SK-N-SH treated with all-trans-retinoic acid at 6 μM for 48 hours (cell line): ENCODE results near the gene PROX2.

Source experiments
- ATAC-seq: fragments of 200-7000 bp; cut with Tn5 transposase; 3 replicates; pipeline ENCODE4 v1.9.1; 2020; ENCODE audit warnings: mild to moderate bottlenecking, moderate library complexity
- ARNTL ChIP-seq: fragments of 450-650 bp; formaldehyde crosslinking; IDR thresholded peaks from 2 replicates; pipeline ENCODE4 v1.5.0; 2020; ENCODE audit warnings: low read depth, mild to moderate bottlenecking, moderate library complexity, borderline replicate concordance
- BACH2 ChIP-seq: fragments of 250-450 bp; sonication (Bioruptor Pico); IDR thresholded peaks from 2 replicates; pipeline ENCODE4 v1.9.0; 2021; ENCODE audit warnings: mild to moderate bottlenecking, borderline replicate concordance
- CSDC2 ChIP-seq: fragments of 250-450 bp; sonication (Bioruptor Pico); IDR thresholded peaks from 2 replicates; pipeline ENCODE4 v1.5.0; 2020; ENCODE audit warnings: mild to moderate bottlenecking, moderate library complexity
- ESRRG ChIP-seq: fragments of 250-450 bp; sonication (Bioruptor Pico); IDR thresholded peaks from 2 replicates; pipeline ENCODE4 v1.6.1; 2021; ENCODE audit warnings: mild to moderate bottlenecking
- GLIS3 ChIP-seq: fragments of 250-450 bp; sonication (Bioruptor Pico); IDR thresholded peaks from 2 replicates; pipeline ENCODE4 v1.5.0; 2020; ENCODE audit warnings: mild to moderate bottlenecking, moderate library complexity
- ISL1 ChIP-seq: fragments of 250-450 bp; sonication (Bioruptor Pico); IDR thresholded peaks from 2 replicates; pipeline ENCODE4 v2.1.2; 2022; ENCODE audit warnings: mild to moderate bottlenecking, moderate library complexity
- OSR1 ChIP-seq: fragments of 250-450 bp; sonication (Bioruptor Pico); IDR thresholded peaks from 2 replicates; pipeline ENCODE4 v1.8.0; 2022; ENCODE audit warnings: moderate library complexity, mild to moderate bottlenecking, inconsistent platforms
- PPARA ChIP-seq: fragments of 250-450 bp; sonication (Bioruptor Pico); IDR thresholded peaks from 2 replicates; pipeline ENCODE4 v1.5.0; 2020; ENCODE audit warnings: mild to moderate bottlenecking, borderline replicate concordance
- SNAI2 ChIP-seq: fragments of 250-450 bp; sonication (Bioruptor Pico); IDR thresholded peaks from 2 replicates; pipeline ENCODE4 v1.5.0; 2020; ENCODE audit warnings: mild to moderate bottlenecking, moderate library complexity
- TCF4 ChIP-seq: fragments of 250-450 bp; sonication (Bioruptor Pico); IDR thresholded peaks from 2 replicates; pipeline ENCODE4 v1.8.0; 2021; ENCODE audit warnings: mild to moderate bottlenecking, moderate library complexity, borderline replicate concordance
- TOX ChIP-seq: fragments of 250-450 bp; sonication (Bioruptor Pico); IDR thresholded peaks from 2 replicates; pipeline ENCODE4 v1.8.0; 2021; ENCODE audit warnings: mild to moderate bottlenecking, moderate library complexity, borderline replicate concordance
- ZFP3 ChIP-seq: fragments of 250-450 bp; sonication (Bioruptor Pico); IDR thresholded peaks from 2 replicates; pipeline ENCODE4 v1.5.0; 2020; ENCODE audit warnings: mild to moderate bottlenecking, moderate library complexity
- ZFP30 ChIP-seq: fragments of 450-650 bp; formaldehyde crosslinking; IDR thresholded peaks from 2 replicates; pipeline ENCODE4 v1.5.0; 2022; ENCODE audit warnings: mild to moderate bottlenecking, moderate library complexity
- ZNF565 ChIP-seq: fragments of 450-650 bp; formaldehyde crosslinking; conservative IDR thresholded peaks from 2 replicates; pipeline ENCODE4 v1.5.0; 2020; ENCODE audit warnings: low read depth, mild to moderate bottlenecking, moderate library complexity
- ZNF70 ChIP-seq: fragments of 450-650 bp; formaldehyde crosslinking; IDR thresholded peaks from 2 replicates; pipeline ENCODE4 v1.5.0; 2020; ENCODE audit warnings: mild to moderate bottlenecking, moderate library complexity
- ZNF8 ChIP-seq: fragments of 450-650 bp; formaldehyde crosslinking; IDR thresholded peaks from 2 replicates; pipeline ENCODE4 v1.5.0; 2020; ENCODE audit warnings: mild to moderate bottlenecking, moderate library complexity
- TF ChIP-seq, protein P1 (sequence below): fragments of 250-450 bp; sonication (Bioruptor Pico); IDR thresholded peaks from 2 replicates; pipeline ENCODE4 v1.5.1; 2020; ENCODE audit warnings: low read depth, mild to moderate bottlenecking, moderate library complexity
- TF ChIP-seq, protein P2 (sequence below): fragments of 250-450 bp; sonication (Bioruptor Pico); IDR thresholded peaks from 2 replicates; pipeline ENCODE4 v1.8.0; 2020; ENCODE audit warnings: mild to moderate bottlenecking, moderate library complexity, borderline replicate concordance
- TF ChIP-seq, protein P3 (sequence below): fragments of 250-450 bp; sonication (Bioruptor Pico); IDR thresholded peaks from 2 replicates; pipeline ENCODE4 v1.5.1; 2021; ENCODE audit warnings: mild to moderate bottlenecking, moderate library complexity
- TF ChIP-seq, protein P4 (sequence below): fragments of 250-450 bp; sonication (Bioruptor Pico); IDR thresholded peaks from 2 replicates; pipeline ENCODE4 v1.8.0; 2021; ENCODE audit warnings: low read depth, mild to moderate bottlenecking, moderate library complexity, borderline replicate concordance
- TF ChIP-seq, protein P5 (sequence below): fragments of 250-450 bp; sonication (Bioruptor Pico); IDR thresholded peaks from 2 replicates; pipeline ENCODE4 v1.5.0; 2020; ENCODE audit warnings: mild to moderate bottlenecking, moderate library complexity

PROX2 gene

DNA sequence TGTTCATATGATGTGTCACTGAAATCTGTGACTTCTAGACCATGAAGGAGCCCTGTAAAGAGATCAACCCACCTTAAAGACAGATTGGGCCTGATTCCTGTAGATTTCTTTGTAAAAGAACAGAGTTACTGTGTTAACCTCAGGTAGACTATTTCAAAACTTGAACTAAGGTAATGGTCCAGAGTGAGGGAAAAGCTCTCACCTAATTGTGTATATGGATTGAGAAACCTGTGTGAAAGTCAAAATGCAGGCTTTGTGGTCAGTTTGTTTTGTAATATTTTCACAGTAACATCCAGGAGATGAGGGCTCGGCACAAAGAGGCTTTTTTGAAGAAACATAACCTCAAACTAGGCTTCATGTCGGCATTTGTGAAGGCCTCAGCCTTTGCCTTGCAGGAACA, 22.1 kb upstream of the PROX2 start:
- no peak for ATAC-seq
- TF ChIP-seq, protein P1, sequence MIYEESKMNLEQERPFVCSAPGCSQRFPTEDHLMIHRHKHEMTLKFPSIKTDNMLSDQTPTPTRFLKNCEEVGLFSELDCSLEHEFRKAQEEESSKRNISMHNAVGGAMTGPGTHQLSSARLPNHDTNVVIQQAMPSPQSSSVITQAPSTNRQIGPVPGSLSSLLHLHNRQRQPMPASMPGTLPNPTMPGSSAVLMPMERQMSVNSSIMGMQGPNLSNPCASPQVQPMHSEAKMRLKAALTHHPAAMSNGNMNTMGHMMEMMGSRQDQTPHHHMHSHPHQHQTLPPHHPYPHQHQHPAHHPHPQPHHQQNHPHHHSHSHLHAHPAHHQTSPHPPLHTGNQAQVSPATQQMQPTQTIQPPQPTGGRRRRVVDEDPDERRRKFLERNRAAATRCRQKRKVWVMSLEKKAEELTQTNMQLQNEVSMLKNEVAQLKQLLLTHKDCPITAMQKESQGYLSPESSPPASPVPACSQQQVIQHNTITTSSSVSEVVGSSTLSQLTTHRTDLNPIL (CRISPR knock-in tag): no peak
- TF ChIP-seq ZNF8 (CRISPR knock-in tag) (no peak), ZNF565 (CRISPR knock-in tag) (no peak), ESRRG (no peak), BACH2 (CRISPR knock-in tag) (no peak), ARNTL (CRISPR knock-in tag) (no peak), SNAI2 (no peak), PPARA (CRISPR knock-in tag) (no peak), ISL1 (no peak), ZFP3 (CRISPR knock-in tag) (no peak), GLIS3 (CRISPR knock-in tag) (no peak), ZNF70 (CRISPR knock-in tag) (no peak), ZFP30 (CRISPR knock-in tag) (no peak)
- TF ChIP-seq, protein P2, sequence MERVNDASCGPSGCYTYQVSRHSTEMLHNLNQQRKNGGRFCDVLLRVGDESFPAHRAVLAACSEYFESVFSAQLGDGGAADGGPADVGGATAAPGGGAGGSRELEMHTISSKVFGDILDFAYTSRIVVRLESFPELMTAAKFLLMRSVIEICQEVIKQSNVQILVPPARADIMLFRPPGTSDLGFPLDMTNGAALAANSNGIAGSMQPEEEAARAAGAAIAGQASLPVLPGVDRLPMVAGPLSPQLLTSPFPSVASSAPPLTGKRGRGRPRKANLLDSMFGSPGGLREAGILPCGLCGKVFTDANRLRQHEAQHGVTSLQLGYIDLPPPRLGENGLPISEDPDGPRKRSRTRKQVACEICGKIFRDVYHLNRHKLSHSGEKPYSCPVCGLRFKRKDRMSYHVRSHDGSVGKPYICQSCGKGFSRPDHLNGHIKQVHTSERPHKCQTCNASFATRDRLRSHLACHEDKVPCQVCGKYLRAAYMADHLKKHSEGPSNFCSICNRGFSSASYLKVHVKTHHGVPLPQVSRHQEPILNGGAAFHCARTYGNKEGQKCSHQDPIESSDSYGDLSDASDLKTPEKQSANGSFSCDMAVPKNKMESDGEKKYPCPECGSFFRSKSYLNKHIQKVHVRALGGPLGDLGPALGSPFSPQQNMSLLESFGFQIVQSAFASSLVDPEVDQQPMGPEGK (CRISPR knock-in tag): no peak
- TF ChIP-seq, protein P3, sequence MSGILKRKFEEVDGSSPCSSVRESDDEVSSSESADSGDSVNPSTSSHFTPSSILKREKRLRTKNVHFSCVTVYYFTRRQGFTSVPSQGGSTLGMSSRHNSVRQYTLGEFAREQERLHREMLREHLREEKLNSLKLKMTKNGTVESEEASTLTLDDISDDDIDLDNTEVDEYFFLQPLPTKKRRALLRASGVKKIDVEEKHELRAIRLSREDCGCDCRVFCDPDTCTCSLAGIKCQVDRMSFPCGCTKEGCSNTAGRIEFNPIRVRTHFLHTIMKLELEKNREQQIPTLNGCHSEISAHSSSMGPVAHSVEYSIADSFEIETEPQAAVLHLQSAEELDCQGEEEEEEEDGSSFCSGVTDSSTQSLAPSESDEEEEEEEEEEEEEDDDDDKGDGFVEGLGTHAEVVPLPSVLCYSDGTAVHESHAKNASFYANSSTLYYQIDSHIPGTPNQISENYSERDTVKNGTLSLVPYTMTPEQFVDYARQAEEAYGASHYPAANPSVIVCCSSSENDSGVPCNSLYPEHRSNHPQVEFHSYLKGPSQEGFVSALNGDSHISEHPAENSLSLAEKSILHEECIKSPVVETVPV: no peak
- TF ChIP-seq, protein P4, sequence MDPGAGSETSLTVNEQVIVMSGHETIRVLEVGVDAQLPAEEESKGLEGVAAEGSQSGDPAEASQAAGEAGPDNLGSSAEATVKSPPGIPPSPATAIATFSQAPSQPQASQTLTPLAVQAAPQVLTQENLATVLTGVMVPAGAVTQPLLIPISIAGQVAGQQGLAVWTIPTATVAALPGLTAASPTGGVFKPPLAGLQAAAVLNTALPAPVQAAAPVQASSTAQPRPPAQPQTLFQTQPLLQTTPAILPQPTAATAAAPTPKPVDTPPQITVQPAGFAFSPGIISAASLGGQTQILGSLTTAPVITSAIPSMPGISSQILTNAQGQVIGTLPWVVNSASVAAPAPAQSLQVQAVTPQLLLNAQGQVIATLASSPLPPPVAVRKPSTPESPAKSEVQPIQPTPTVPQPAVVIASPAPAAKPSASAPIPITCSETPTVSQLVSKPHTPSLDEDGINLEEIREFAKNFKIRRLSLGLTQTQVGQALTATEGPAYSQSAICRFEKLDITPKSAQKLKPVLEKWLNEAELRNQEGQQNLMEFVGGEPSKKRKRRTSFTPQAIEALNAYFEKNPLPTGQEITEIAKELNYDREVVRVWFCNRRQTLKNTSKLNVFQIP: no peak

DNA sequence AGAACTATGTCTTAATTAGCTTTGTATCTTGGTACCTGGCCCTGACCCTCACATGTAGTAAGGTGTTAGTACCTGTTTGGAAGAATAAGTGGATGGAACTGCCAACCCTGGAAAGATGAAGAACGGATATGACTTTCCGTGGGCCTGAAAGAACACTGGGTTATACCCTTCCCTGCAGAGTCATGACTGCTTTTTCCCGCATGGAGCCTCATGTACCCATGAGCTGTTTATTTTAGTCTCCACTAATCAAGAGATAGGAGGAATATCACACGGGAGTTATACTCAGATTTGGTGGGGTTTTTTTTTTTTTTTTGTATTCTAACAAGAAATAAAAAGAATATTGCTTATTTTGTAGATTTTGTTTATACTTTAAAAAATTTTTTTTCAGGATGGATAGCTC, 21.7 kb upstream of the PROX2 start:
- TF ChIP-seq OSR1 (CRISPR knock-in tag): no peak
- TF ChIP-seq ARNTL (CRISPR knock-in tag): no peak
- TF ChIP-seq ZFP3 (CRISPR knock-in tag): no peak
- no peak for TF ChIP-seq BACH2 (CRISPR knock-in tag)
- TF ChIP-seq, protein P5, sequence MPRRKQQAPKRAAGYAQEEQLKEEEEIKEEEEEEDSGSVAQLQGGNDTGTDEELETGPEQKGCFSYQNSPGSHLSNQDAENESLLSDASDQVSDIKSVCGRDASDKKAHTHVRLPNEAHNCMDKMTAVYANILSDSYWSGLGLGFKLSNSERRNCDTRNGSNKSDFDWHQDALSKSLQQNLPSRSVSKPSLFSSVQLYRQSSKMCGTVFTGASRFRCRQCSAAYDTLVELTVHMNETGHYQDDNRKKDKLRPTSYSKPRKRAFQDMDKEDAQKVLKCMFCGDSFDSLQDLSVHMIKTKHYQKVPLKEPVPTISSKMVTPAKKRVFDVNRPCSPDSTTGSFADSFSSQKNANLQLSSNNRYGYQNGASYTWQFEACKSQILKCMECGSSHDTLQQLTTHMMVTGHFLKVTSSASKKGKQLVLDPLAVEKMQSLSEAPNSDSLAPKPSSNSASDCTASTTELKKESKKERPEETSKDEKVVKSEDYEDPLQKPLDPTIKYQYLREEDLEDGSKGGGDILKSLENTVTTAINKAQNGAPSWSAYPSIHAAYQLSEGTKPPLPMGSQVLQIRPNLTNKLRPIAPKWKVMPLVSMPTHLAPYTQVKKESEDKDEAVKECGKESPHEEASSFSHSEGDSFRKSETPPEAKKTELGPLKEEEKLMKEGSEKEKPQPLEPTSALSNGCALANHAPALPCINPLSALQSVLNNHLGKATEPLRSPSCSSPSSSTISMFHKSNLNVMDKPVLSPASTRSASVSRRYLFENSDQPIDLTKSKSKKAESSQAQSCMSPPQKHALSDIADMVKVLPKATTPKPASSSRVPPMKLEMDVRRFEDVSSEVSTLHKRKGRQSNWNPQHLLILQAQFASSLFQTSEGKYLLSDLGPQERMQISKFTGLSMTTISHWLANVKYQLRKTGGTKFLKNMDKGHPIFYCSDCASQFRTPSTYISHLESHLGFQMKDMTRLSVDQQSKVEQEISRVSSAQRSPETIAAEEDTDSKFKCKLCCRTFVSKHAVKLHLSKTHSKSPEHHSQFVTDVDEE: no peak
- no peak for TF ChIP-seq ZNF565 (CRISPR knock-in tag)
- TF ChIP-seq ZFP30 (CRISPR knock-in tag): no peak
- TF ChIP-seq, protein P2 (CRISPR knock-in tag): no peak
- TF ChIP-seq CSDC2: no peak
- no peak for TF ChIP-seq TCF4
- no peak for ATAC-seq

DNA sequence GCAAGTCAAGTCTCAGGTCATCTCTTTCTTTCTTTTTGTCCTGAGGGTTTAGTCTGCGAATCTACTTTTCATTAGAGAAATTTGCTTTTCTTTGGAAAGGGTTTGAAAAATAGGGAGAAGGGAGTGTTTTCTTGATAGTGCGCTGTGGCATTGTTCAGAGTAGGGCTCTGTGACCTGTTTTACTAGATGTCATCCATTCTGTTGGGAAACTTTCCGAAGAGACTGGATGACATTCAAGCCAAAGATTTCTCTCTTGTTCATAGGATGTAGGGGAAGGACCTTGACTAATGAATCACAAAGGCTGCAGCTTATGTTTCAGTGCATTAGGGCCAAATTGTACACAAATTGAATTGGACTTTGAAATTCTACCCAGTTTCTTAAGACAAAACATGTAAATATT, 20.5 kb upstream of the PROX2 start:
- no peak for ATAC-seq
- TF ChIP-seq TOX (CRISPR knock-in tag) (no peak), OSR1 (CRISPR knock-in tag) (no peak)
